ENCODE measurements around the gene HMGCL.

- no peak for TF ChIP-seq EZH2 (IDR thresholded peaks at IDR 0.05)
- no peak for TF ChIP-seq FOXP2 (optimal IDR thresholded peaks at IDR 0.05; ENCODE audit: control extremely low read depth, extremely low read length, insufficient read depth)
- no peak for TF ChIP-seq POLR2AphosphoS5 (IDR thresholded peaks at IDR 0.05; ENCODE audit: borderline replicate concordance, low read depth, low read length)
Observed at GRCh38 chr1:23793018-23793781, 32.0 kb downstream of the HMGCL start.

All from SK-N-MC (cell line).